Endodermal cell (in vitro differentiated cells): ENCODE results near the gene IGSF1. TPM values are rescaled to one million over a fixed set of nuclear protein-coding genes. Genes with fewer than 3 reads are reported as not detected.

Experiments used
- DNase-seq: peaks from one replicate; pipeline ENCODE4 v3.0.0-alpha.2; 2017
- H3K27ac ChIP-seq: 2 replicates; pipeline ENCODE4 v1.5.1; 2013; ENCODE audit warnings: mild to moderate bottlenecking, low read depth, low read length, moderate library complexity
- H3K27me3 ChIP-seq: 2 replicates; pipeline ENCODE4 v1.6.1; 2013; ENCODE audit warnings: mild to moderate bottlenecking, low read length, moderate library complexity; ENCODE audit not compliant: insufficient read depth, control insufficient read depth, poor library complexity, severe bottlenecking
- H3K36me3 ChIP-seq: 2 replicates; pipeline ENCODE4 v1.7.0; 2013; ENCODE audit warnings: mild to moderate bottlenecking, low read length, moderate library complexity; ENCODE audit not compliant: control insufficient read depth, insufficient read depth
- H3K4me1 ChIP-seq: one replicate; pipeline ENCODE4 v1.7.0; 2013; ENCODE audit warnings: low read length; ENCODE audit not compliant: control insufficient read depth, insufficient read depth
- H3K4me3 ChIP-seq: 2 replicates; pipeline ENCODE4 v1.5.1; 2013; ENCODE audit warnings: mild to moderate bottlenecking, low read length, moderate library complexity
- H3K9ac ChIP-seq: 2 replicates; pipeline ENCODE4 v1.6.1; 2013; ENCODE audit warnings: mild to moderate bottlenecking, low read length, moderate library complexity; ENCODE audit not compliant: poor library complexity, severe bottlenecking; ENCODE audit errors: extremely low read depth
- H3K9me3 ChIP-seq: 2 replicates; pipeline ENCODE4 v1.6.1; 2013; ENCODE audit warnings: mild to moderate bottlenecking, low read length, moderate library complexity; ENCODE audit not compliant: control insufficient read depth
- H3K27ac Mint-ChIP-seq: 2 replicates; pipeline ENCODE4 v1.8.0; 2020; ENCODE audit warnings: mixed read lengths
- H3K27me3 Mint-ChIP-seq: 2 replicates; pipeline ENCODE4 v1.8.0; 2021; ENCODE audit warnings: mild to moderate bottlenecking, mixed read lengths; ENCODE audit not compliant: insufficient read depth
- H3K36me3 Mint-ChIP-seq: 2 replicates; pipeline ENCODE4 v1.8.0; 2020; ENCODE audit warnings: low read depth, mixed read lengths
- H3K4me1 Mint-ChIP-seq: 2 replicates; pipeline ENCODE4 v1.8.0; 2020; ENCODE audit warnings: mixed read lengths
- H3K4me3 Mint-ChIP-seq: 2 replicates; pipeline ENCODE4 v1.8.0; 2020; ENCODE audit warnings: mild to moderate bottlenecking, moderate library complexity, mixed read lengths
- H3K9me3 Mint-ChIP-seq: 2 replicates; pipeline ENCODE4 v1.8.0; 2020; ENCODE audit warnings: mild to moderate bottlenecking, mixed read lengths
- WGBS, 2 experiments: methylation state at CpG; one replicate each; pipeline versions ENCODE4 v1.1.5 to v1.1.7; 2013; ENCODE audit warnings: missing lambda C conversion rate in 2 of 2, mixed read lengths in 1 of 2; ENCODE audit not compliant: insufficient coverage in 1 of 2, insufficient read length in 1 of 2; 5-methylcytosine and 5-hydroxymethylcytosine counted together
- total RNA-seq, 2 donors: library from RNA; stranded (reverse); fragmentation: NEBNext Ultra II Directional in 1 of 2; extraction: Animal tissue kit (Norgen Biotek cat#: 25700) in 1 of 2; gene quantifications; 2 replicates in 1 of 2; 3 replicates in 1 of 2; pipeline ENCODE4 v1.2.1, GENCODE V29; 2021
- TF ChIP-seq, protein P1 (sequence below): fragments of 200-600 bp; sonication (generic); conservative IDR thresholded peaks from 2 replicates; pipeline ENCODE4 v1.5.0; 2021; ENCODE audit warnings: antibody characterized with exemption, mild to moderate bottlenecking

IGSF1 gene
- total RNA-seq, 2 donors from 2014 or later = 5.6 to 10.5 TPM

GRCh38 chrX:131270080-131270479, 19.0 kb downstream of the IGSF1 start:
- no peaks in the 10 kb centered on the region for H3K27me3 Mint-ChIP-seq
- Histone ChIP-seq H3K27ac (no peak overlapping the region), H3K9me3 (no peaks in the 10 kb centered on the region), H3K36me3 (no peaks in the 10 kb centered on the region), H3K4me3 (no peak overlapping the region), H3K9ac (no peak overlapping the region), H3K4me1 (no peaks in the 10 kb centered on the region), H3K27me3 (no peaks in the 10 kb centered on the region)
- DNase-seq = no peak
- H3K4me1 Mint-ChIP-seq = peaks cover 25% of the 10 kb centered on the region
- H3K27ac Mint-ChIP-seq = no peak overlapping the region
- WGBS, 2 experiments = 0% methylated on average over 1 of the region's 1 CpG
- no peaks in the 10 kb centered on the region for H3K36me3 Mint-ChIP-seq
- no peak overlapping the region for H3K4me3 Mint-ChIP-seq
- H3K9me3 Mint-ChIP-seq = no peaks in the 10 kb centered on the region
- TF ChIP-seq, protein P1, sequence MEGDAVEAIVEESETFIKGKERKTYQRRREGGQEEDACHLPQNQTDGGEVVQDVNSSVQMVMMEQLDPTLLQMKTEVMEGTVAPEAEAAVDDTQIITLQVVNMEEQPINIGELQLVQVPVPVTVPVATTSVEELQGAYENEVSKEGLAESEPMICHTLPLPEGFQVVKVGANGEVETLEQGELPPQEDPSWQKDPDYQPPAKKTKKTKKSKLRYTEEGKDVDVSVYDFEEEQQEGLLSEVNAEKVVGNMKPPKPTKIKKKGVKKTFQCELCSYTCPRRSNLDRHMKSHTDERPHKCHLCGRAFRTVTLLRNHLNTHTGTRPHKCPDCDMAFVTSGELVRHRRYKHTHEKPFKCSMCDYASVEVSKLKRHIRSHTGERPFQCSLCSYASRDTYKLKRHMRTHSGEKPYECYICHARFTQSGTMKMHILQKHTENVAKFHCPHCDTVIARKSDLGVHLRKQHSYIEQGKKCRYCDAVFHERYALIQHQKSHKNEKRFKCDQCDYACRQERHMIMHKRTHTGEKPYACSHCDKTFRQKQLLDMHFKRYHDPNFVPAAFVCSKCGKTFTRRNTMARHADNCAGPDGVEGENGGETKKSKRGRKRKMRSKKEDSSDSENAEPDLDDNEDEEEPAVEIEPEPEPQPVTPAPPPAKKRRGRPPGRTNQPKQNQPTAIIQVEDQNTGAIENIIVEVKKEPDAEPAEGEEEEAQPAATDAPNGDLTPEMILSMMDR = no peak

GRCh38 chrX:131264665-131265064, 24.4 kb downstream of the IGSF1 start:
- H3K27me3 Mint-ChIP-seq = peaks cover 8% of the 10 kb centered on the region
- WGBS, 2 experiments = 92 to 95% methylated on average over 2 to 7 of the region's 7 CpGs
- no peak for DNase-seq

GRCh38 chrX:131264053-131264452, 25.1 kb downstream of the IGSF1 start:
- no peak for DNase-seq
- peaks cover 4% of the 10 kb centered on the region for H3K4me1 ChIP-seq
- Mint-ChIP-seq H3K36me3 (no peaks in the 10 kb centered on the region), H3K27me3 (peaks cover 14% of the 10 kb centered on the region), H3K4me3 (no peak overlapping the region), H3K27ac (no peak overlapping the region), H3K4me1 (peaks cover 22% of the 10 kb centered on the region), H3K9me3 (no peaks in the 10 kb centered on the region)
- H3K27ac ChIP-seq = no peak overlapping the region
- peaks cover 20% of the 10 kb centered on the region for H3K27me3 ChIP-seq
- no peaks in the 10 kb centered on the region for H3K9me3 ChIP-seq
- TF ChIP-seq, protein P1 = no peak
- H3K36me3 ChIP-seq = no peaks in the 10 kb centered on the region
- no peak overlapping the region for H3K4me3 ChIP-seq
- no peak overlapping the region for H3K9ac ChIP-seq
- WGBS, 2 experiments = 90% methylated on average over 2 of the region's 2 CpGs; no CpG with 5 or more reads in 1 of the 2 experiments

More at GRCh38 chrX:131264665-131265064, 24.4 kb downstream of the IGSF1 start:
- Histone ChIP-seq H3K36me3 (no peaks in the 10 kb centered on the region), H3K27me3 (peaks cover 14% of the 10 kb centered on the region), H3K4me3 (no peak overlapping the region), H3K4me1 (peaks cover 4% of the 10 kb centered on the region), H3K9me3 (no peaks in the 10 kb centered on the region), H3K9ac (no peak overlapping the region), H3K27ac (no peak overlapping the region)
- H3K4me1 Mint-ChIP-seq = peaks cover 22% of the 10 kb centered on the region
- TF ChIP-seq, protein P1 = no peak
- H3K9me3 Mint-ChIP-seq = no peaks in the 10 kb centered on the region
- H3K36me3 Mint-ChIP-seq = no peaks in the 10 kb centered on the region
- H3K4me3 Mint-ChIP-seq = no peak overlapping the region
- no peak overlapping the region for H3K27ac Mint-ChIP-seq
